GM12801 (cell line): ENCODE measurements around the gene S100A8.

ENCODE experiments used
- CTCF ChIP-seq: IDR thresholded peaks from one replicate; pipeline ENCODE4 v1.5.1; 2011; ENCODE audit warnings: control low read depth; ENCODE audit not compliant: insufficient read length; ENCODE audit errors: extremely low read depth

The S100A8 gene

GRCh38 chr1:153349363-153350320 is 41.2 kb downstream of the S100A8 start:
- TF ChIP-seq CTCF: no peak

- TF ChIP-seq CTCF: no peak
These were observed 42.1 kb downstream of the S100A8 start, which contains the start of gene PGLYRP4 for GRCh38 chr1:153348511-153349362. TSS of gene PGLYRP4 (minus strand) at chr1:153348841. CDS start at chr1:153347932, 909 bp downstream.

- TF ChIP-seq CTCF: no peak
These were observed 43.0 kb downstream of the S100A8 start for GRCh38 chr1:153347856-153348255.

- no peak for TF ChIP-seq CTCF
These were observed 44.7 kb downstream of the S100A8 start for GRCh38 chr1:153346077-153346723.

GRCh38 chr1:153345187-153346076 is 45.4 kb downstream of the S100A8 start:
- no peak for TF ChIP-seq CTCF

- TF ChIP-seq CTCF: no peak
These were observed 46.2 kb downstream of the S100A8 start for GRCh38 chr1:153344718-153345025.
